GM12878 (cell line): Measurements from ENCODE around the gene RETSAT.

ENCODE experiments used
- ATF7 ChIP-seq: fragments of 450-650 bp; IDR thresholded peaks from 2 replicates; pipeline ENCODE4 v1.6.1; 2016; ENCODE audit warnings: low read depth, mild to moderate bottlenecking
- BRCA1 ChIP-seq: IDR thresholded peaks from 2 replicates; pipeline ENCODE4 v1.6.1; 2011; ENCODE audit warnings: low read depth, low read length, improper control_type of control experiment
- POLR2A ChIP-seq: IDR thresholded peaks from 2 replicates; pipeline ENCODE4 v1.6.1; 2011; ENCODE audit warnings: low read depth, mild to moderate bottlenecking, low read length
- POU2F2 ChIP-seq: IDR thresholded peaks from 3 replicates; pipeline ENCODE4 v1.6.1; 2011; ENCODE audit warnings: low read depth, mild to moderate bottlenecking, low read length, borderline replicate concordance
- ZNF217 ChIP-seq: fragments of 450-650 bp; IDR thresholded peaks from 2 replicates; pipeline ENCODE4 v1.6.1; 2017; ENCODE audit warnings: antibody characterized with exemption, mild to moderate bottlenecking
- ZNF384 ChIP-seq: IDR thresholded peaks from 2 replicates; pipeline ENCODE4 v1.6.1; 2012; ENCODE audit warnings: low read depth, mild to moderate bottlenecking, low read length, improper control_type of control experiment, borderline replicate concordance

DNA sequence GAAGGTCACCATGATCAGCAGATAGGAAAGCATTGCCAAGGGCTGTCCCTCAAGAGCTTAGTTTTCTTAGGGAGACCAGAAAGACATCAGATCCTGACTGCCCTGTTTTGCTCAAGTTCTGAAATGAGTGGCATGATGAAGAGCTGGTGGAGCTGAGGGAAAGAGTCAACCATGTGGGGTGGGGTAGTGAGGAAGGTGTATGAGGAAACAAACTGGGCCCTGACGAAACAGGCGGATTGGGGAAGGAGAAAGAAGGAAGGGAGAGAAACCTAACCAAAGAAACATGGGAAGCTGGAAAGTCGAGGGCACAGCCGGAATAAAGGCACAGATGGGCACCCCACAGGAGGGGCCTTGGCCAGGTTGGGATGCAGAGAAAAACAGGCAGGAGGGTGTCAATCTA is 34.5 kb downstream of the RETSAT start:
- TF ChIP-seq ZNF384 (no peak), ATF7 (no peak), BRCA1 (no peak), ZNF217 (no peak), POLR2A (no peak), POU2F2 (no peak)
